Measurements from ENCODE around the gene KCTD18.

- TF ChIP-seq GATA3 (IDR thresholded peaks at IDR 0.05; ENCODE audit: low read depth, low read length) (no peak), GATA2 (IDR thresholded peaks at IDR 0.05; ENCODE audit: low read depth, low read length) (no peak)
These were observed 39.6 kb downstream of the KCTD18 start for GRCh38 chr2:200470230-200470629.
